Esophagus muscularis mucosa (tissue), 4 donors: ENCODE results near the gene LMF1. TPM values are rescaled to one million over a fixed set of nuclear protein-coding genes. Genes with fewer than 3 reads are reported as not detected.

Experiments
- DNase-seq: peaks from one replicate; pipeline ENCODE4 v3.0.0-alpha.2; 2017; ENCODE audit errors: extremely low spot score
- H3K27ac ChIP-seq, 4 donors: fragments of 200-600 bp; sonication (generic); replicated peaks in 1 of 4; 1 replicate in 3 of 4; 2 replicates in 1 of 4; pipeline ENCODE4 v1.5.1; 2016 to 2019; ENCODE audit warnings: mild to moderate bottlenecking in 1 of 4
- H3K27me3 ChIP-seq, 4 donors: fragments of 200-600 bp; sonication (generic); one replicate each; pipeline versions ENCODE4 v1.5.1 to v1.6.0; 2016 to 2019
- H3K36me3 ChIP-seq, 4 donors: fragments of 200-600 bp; sonication (generic); one replicate each; pipeline ENCODE4 v1.5.1; 2016 to 2019
- H3K4me1 ChIP-seq, 4 donors: fragments of 200-600 bp; sonication (generic); one replicate each; pipeline ENCODE4 v1.5.1; 2016 to 2019
- H3K4me3 ChIP-seq, 4 donors: fragments of 200-600 bp; sonication (generic); 1 replicate in 2 of 4; 2 replicates in 2 of 4; pipeline ENCODE4 v1.5.1; 2016 to 2019; ENCODE audit warnings: mild to moderate bottlenecking in 4 of 4, moderate library complexity in 1 of 4
- H3K9me3 ChIP-seq, 4 donors: fragments of 200-600 bp; sonication (generic); 1 replicate in 3 of 4; 2 replicates in 1 of 4; pipeline ENCODE4 v1.5.1; 2016 to 2019
- CTCF ChIP-seq, 3 experiments: fragments of 200-600 bp in 2 of 3; fragments of 450-650 bp in 1 of 3; sonication (generic) in 2 of 3; IDR thresholded peaks; one replicate each; pipeline ENCODE4 v1.5.1; 2017 to 2019; ENCODE audit warnings: antibody characterized with exemption in 3 of 3, mild to moderate bottlenecking in 2 of 3, moderate library complexity in 1 of 3
- EP300 ChIP-seq: sonication (generic); formaldehyde crosslinking; IDR thresholded peaks from one replicate; pipeline ENCODE4 v1.6.1; 2017; ENCODE audit warnings: antibody characterized with exemption
- POLR2A ChIP-seq: fragments of 450-650 bp; IDR thresholded peaks from one replicate; pipeline ENCODE4 v1.6.1; 2017; ENCODE audit warnings: antibody characterized with exemption, moderate library complexity, mild to moderate bottlenecking, low read depth
- POLR2AphosphoS5 ChIP-seq, 2 donors: sonication (generic); formaldehyde crosslinking; IDR thresholded peaks; one replicate each; pipeline ENCODE4 v1.6.1; 2017; ENCODE audit warnings: antibody characterized with exemption in 2 of 2
- WGBS: methylation state at CpG from one replicate; pipeline ENCODE4 v1.1.5; 2018; 5-methylcytosine and 5-hydroxymethylcytosine counted together
- intact Hi-C: fragments of 100-400 bp; cut with DNase I; formaldehyde crosslinking; loops from one replicate; pipeline ENCODE4 v1.15.1; 2023
- total RNA-seq, 4 donors: library from RNA; depleted of rRNA; stranded (reverse); fragments of >200 nt; gene quantifications; one replicate each; pipeline versions ENCODE4 v1.1.0 to v1.2.1, GENCODE V29; 2016

Gene LMF1
- total RNA-seq, 4 donors from 2014 or later: 14.5 to 32.0 (median 23.8) TPM

GRCh38 chr16:915546-915945, 55.2 kb downstream of the LMF1 start:
- Histone ChIP-seq H3K27ac (no peak overlapping the region), H3K9me3 (no peaks in the 10 kb centered on the region), H3K36me3 (peaks cover under 1 to 45% (median 15%) of the 10 kb centered on the region in 4 donors), H3K27me3 (no peaks in the 10 kb centered on the region), H3K4me3 (no peak overlapping the region), H3K4me1 (peaks cover 3 to 13% (median 10%) of the 10 kb centered on the region in 4 donors)
- intact Hi-C loops: no loop called here
- DNase-seq: no peak
- WGBS: 90% methylated on average over 18 of the region's 19 CpGs
- no peak for TF ChIP-seq POLR2AphosphoS5 (IDR thresholded peaks at IDR 0.05)
- no peak for TF ChIP-seq EP300
- TF ChIP-seq CTCF (IDR thresholded peaks at IDR 0.05): no peak
- TF ChIP-seq POLR2A: no peak

GRCh38 chr16:914440-914839, 56.3 kb downstream of the LMF1 start:
- H3K4me3 ChIP-seq: no peak overlapping the region
- no peak for DNase-seq
- no peaks in the 10 kb centered on the region for H3K9me3 ChIP-seq
- intact Hi-C loops: no loop called here
- H3K36me3 ChIP-seq: peaks cover 10 to 55% (median 25%) of the 10 kb centered on the region in 4 donors
- H3K27me3 ChIP-seq: no peaks in the 10 kb centered on the region
- TF ChIP-seq CTCF (IDR thresholded peaks at IDR 0.05) (no peak), EP300 (no peak), POLR2AphosphoS5 (IDR thresholded peaks at IDR 0.05) (no peak), POLR2A (no peak)
- peaks cover 0 to 2% (median 0%) of the 10 kb centered on the region in 4 donors for H3K4me1 ChIP-seq
- whole genome bisulfite sequencing: 76% methylated on average over 4 of the region's 4 CpGs
- no peak overlapping the region for H3K27ac ChIP-seq

GRCh38 chr16:913817-914439, 56.9 kb downstream of the LMF1 start:
- H3K4me3 ChIP-seq: no peak overlapping the region
- H3K36me3 ChIP-seq: peaks cover 13 to 55% (median 30%) of the 10 kb centered on the region in 4 donors
- no peaks in the 10 kb centered on the region for H3K27me3 ChIP-seq
- DNase-seq: no peak
- no peaks in the 10 kb centered on the region for H3K4me1 ChIP-seq
- intact Hi-C loops: no loop called here
- H3K27ac ChIP-seq: no peak overlapping the region
- no peaks in the 10 kb centered on the region for H3K9me3 ChIP-seq
- TF ChIP-seq CTCF (IDR thresholded peaks at IDR 0.05): no peak
- no peak for TF ChIP-seq POLR2A
- no peak for TF ChIP-seq EP300
- no peak for TF ChIP-seq POLR2AphosphoS5 (IDR thresholded peaks at IDR 0.05)
- WGBS: 93% methylated on average over 22 of the region's 26 CpGs

GRCh38 chr16:912684-913613, 57.8 kb downstream of the LMF1 start:
- H3K4me1 ChIP-seq: no peaks in the 10 kb centered on the region
- WGBS: 90% methylated on average over 20 of the region's 56 CpGs
- DNase-seq: no peak
- no peak overlapping the region for H3K4me3 ChIP-seq
- peak overlapping the region in 1 of 4 donors; percentile 39 for H3K27ac ChIP-seq
- no peaks in the 10 kb centered on the region for H3K27me3 ChIP-seq
- no peaks in the 10 kb centered on the region for H3K9me3 ChIP-seq
- intact Hi-C loops: no loop called here
- TF ChIP-seq EP300: no peak
- no peak for TF ChIP-seq POLR2AphosphoS5 (IDR thresholded peaks at IDR 0.05)
- peaks cover 13 to 57% (median 36%) of the 10 kb centered on the region in 4 donors for H3K36me3 ChIP-seq

GRCh38 chr16:912322-912683, 58.5 kb downstream of the LMF1 start:
- H3K36me3 ChIP-seq: peaks cover 19 to 57% (median 42%) of the 10 kb centered on the region in 4 donors
- H3K27ac ChIP-seq: peak overlapping the region in 1 of 4 donors; percentile 39
- no peaks in the 10 kb centered on the region for H3K4me1 ChIP-seq
- H3K9me3 ChIP-seq: peaks cover 0 to 5% (median 2%) of the 10 kb centered on the region in 4 donors
- H3K4me3 ChIP-seq: no peak overlapping the region
- intact Hi-C loops: no loop called here
- 93% methylated on average over 15 of the region's 19 CpGs for WGBS
- H3K27me3 ChIP-seq: no peaks in the 10 kb centered on the region
- no peak for DNase-seq
- TF ChIP-seq EP300 (no peak), POLR2AphosphoS5 (IDR thresholded peaks at IDR 0.05) (no peak), CTCF (IDR thresholded peaks at IDR 0.05) (no peak), POLR2A (no peak)
